HG03103 (cell line): Measurements from ENCODE around the gene SERTAD4.
"Not testable (repeated sequence)": the region's sequence is repeated elsewhere in the genome, so short reads cannot be mapped to it uniquely, and the experiment has no call there.

Experiments used
- ATAC-seq: cut with Tn5 transposase; IDR thresholded peaks from one replicate; pipeline ENCODE4 v1.9.1; 2021; ENCODE audit warnings: low read depth; ENCODE audit not compliant: unreplicated experiment

SERTAD4 gene

DNA sequence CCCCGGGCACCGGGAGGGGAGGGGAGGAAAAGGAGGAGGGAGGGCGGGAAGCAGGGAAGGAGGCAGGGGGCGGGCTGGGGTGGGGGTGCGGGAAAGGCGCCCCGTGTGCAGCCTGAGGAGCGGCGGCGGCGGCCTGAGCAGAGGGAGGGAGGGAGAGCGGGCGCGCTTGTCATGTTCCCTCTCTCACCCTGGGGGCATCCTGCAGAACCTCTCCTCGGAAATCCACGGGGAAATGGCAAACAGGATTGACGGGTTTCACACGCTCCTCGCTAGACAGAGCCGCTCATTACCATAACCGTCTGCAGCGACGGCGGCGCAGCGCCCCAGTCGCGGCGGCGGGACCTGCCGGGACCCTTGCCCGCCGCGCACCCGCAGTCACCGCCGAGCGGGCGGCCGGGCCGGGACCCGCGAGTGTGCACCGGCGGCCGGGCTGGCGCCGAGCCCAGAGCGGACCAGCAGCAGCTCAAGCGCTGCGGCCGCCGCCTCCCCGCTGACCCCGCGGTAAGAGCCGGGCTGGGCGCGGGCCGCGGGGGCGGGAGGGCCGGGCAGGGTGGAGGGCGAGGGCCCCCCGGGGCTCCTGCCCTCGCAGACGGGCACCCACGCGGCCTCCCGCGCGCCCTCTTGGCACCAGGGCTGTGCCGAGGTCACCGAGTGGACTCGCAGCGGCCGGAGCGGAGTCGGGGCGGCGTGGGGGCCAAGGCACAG, at the start of gene SERTAD4:
SERTAD4 (plus strand) TSS at position 286 of the 705 bp plus-strand sequence. CDS start 5,165 bp downstream, outside the sequence.
- ATAC-seq = no peak

GRCh38 chr1:210185063-210185462, 47.5 kb upstream of the SERTAD4 start:
- ATAC-seq = no peak

- not testable (repeated sequence) for ATAC-seq
These were observed 44.6 kb upstream of the SERTAD4 start for GRCh38 chr1:210187849-210188606.

- no peak for ATAC-seq
These were observed 43.2 kb upstream of the SERTAD4 start for GRCh38 chr1:210189426-210189825.

DNA sequence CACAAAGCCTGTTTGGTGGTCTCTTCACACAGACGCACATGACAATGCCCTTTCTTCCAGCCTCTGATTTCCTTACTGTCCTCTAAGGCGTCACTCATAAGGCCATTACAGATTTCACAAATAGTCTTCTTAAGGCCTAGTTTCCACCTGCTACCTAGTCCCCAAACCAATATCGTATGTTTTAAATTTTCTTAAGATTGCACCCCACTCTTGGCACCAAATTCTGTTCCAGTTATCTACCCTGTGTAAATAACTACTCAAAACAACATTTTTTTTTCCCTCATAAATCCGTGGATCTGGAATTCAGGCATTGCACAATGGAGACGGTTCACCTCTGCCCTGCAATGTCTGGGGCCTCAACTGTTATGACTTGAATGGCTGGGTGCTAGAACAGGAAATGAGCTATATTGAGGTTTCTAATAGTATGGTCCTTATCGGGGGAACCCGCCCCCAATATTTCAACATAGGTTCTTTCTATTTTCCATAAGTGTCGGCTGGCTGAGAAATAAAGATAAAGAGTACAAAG, 36.9 kb upstream of the SERTAD4 start:
- no peak for ATAC-seq

DNA sequence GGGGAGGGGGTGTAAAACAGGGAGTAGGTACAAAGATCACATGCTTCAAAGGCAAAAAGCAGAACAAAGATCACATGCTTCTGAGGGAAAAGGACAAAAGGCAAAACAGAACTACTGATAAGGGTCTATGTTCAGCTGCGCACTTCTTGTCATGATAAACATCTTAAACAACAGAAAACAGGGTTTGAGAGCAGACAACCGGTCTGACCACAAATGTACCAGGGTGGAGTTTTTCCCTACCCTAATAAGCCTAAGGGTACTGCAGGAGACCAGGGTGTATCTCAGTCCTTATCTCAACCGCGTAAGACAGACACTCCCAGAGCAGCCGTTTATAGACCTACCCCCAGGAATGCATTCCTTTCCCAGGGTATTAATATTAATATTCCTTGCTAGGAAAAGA, 36.3 kb upstream of the SERTAD4 start:
- ATAC-seq = not testable (repeated sequence)

DNA sequence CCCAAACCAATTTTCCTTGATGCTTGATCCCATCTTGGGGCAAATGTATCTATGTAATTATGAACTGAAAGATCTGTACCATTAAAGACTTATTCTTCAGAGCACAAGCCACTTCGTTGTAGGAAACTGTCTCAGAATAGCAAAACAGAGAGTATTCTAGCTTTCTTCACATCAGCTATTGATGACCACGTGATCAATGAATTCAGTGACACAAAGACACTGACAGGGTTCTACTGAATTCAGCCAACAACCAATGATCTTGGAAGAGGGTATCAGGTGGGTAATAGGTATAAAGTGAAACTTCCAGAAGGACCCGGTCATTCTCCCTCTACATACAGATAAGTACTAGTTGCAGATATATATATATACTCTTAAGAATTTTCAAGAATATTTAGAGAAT, 33.8 kb upstream of the SERTAD4 start:
- ATAC-seq = no peak

DNA sequence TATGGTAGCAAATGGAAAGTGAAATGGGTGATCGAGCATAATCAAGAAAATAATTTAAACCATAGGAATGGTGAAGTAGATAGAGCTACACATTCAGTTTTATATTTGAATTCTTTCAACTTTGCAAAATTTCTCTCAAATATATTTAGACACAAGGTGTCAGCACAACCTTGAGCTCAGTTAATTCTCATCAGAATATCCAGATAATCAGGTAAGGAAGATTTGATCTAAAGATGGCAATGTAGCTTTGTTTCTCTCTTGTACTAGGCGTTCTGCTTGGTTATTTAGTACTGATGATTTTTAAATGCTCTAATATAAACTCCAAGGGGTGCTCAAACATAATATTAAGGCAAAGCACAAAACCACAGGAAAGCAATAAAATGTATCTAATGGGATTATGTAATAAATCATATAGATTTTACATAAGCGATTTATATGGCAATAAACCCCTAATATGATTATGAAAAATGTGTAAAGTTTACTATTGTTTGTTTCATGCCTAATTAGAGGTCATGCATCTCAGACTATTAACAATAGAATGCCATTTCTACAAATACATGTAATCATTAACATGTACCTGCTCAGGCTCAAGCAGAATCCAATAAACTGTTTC, 32.4 kb upstream of the SERTAD4 start:
- ATAC-seq = no peak

DNA sequence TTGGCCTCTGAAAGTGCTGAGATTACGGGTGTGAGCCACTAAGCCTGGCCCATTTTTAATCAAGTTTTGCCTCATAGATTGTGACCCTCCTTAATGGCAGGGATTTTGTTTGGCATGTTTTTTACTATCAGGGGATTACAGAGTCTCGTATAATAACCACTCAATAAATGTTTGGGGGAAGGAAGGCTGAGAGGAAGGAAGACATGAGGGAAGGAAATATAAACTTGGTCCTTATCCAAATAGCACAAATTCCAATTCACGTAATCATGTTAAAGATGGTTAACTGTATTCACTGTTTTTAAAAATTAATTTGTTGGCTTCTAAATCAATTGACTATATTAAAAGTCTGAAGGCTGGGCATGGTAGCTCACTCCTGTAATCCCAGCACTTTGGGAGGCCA, 30.9 kb upstream of the SERTAD4 start:
- ATAC-seq = no peak

GRCh38 chr1:210207597-210208450, 24.8 kb upstream of the SERTAD4 start:
- no peak for ATAC-seq

GRCh38 chr1:210213335-210213734, 19.3 kb upstream of the SERTAD4 start:
- no peak for ATAC-seq

DNA sequence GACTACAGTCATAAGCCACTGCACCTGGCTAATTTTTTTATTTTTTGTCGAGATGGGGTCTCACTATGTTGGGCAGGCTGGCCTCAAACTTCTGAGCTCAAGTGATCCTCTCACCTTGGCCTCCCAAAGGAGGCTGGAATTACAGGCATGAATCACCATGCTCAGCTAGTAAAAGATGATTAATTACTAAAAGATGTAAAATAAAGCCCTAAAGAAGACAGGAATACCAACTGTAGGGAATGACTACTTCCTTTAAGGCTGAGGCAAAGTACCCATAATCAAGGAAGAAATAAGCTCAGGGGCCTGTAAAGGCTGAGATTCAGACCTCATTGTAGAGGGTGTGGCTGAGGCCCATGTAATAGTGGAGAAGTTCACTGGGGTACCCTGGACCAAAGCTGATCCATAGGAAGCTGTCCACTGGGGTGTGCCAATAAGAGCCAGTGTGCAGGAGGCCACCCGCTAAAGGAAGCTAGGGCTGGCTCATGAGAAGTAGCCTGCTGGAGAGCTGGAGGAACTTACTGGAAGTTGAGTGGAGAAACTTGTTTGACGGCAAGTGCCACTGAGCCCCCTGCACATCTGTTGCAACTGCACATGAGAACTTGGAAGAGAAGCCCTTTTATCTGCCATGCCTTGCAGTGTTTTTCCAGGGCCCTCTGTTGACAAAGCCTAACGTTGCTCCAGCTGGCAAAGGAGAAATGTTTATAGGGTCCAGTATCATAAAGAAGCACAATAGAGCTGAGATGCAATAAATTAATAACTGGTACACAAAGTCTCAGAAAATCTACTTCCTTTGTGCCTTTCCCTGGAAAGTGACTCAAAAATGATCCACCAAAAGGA, 17.8 kb upstream of the SERTAD4 start:
- no peak for ATAC-seq

DNA sequence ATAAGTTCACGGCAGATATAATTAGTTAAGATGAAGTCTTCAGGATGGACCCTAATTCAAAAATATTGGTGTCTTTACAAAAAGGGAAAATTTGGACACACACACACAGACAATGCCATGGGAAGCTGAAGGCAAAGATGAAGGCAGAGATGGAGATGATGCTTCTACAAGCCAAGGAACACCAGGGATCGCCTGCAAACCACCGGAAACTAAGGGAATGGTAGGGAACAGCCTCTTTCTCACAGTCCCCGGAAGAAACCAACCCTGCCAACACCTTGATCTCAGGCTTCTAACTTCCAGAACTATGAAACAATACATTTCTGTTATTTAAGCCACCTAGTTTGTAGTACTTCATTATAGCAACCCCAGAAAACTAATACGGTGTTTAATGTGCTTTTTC, 15.1 kb upstream of the SERTAD4 start:
- no peak for ATAC-seq

DNA sequence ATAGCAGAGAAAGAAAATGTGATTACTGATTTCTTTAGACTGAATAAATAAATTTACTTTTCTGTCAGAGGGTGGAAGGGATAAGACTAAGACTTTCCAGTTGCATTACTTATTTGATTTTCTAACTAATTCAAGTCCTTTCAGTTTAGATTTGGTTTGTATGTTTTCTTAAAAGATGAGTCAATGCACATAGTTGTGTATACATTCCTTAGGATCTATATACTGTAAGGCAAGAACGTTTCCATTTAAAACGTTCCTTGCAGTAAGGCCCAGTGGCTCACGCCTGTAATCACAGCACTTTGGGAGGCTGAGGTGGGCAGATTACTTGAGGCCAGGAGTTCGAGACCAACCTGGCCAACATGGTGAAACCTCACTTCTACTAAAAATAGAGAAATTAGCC, 14.5 kb upstream of the SERTAD4 start:
- ATAC-seq = no peak

DNA sequence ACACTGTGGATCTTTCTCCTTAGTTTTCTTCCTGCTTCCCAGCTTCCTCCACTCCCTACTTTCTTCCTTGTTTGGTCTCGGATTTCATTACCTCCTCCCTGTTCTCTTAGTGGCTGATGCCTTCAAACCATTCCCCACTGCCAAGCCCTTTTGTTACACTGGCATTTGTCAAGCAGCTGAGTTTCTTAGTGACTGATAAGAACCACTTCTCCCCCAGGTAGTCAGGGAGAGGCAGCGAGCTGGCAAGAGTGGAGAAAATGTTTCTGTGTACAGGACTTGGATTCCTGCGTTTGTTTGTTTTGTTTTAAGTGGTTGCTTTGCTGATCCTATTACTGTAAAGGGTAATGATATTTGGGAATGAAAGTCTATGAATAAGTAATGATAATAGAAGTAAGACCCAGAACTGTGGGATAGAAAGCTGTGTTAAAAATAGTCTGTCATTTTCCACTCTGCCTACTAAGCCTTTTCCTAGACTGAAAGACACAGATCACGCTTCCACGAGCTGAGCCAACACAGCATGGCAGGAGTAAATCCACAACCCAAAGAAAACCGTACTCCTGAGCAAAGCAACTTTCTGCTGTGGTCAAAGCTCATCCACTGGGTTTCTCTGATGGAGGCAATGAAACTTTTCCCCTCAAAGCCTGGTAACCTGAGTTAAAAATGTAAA, 10.1 kb upstream of the SERTAD4 start:
- ATAC-seq = no peak

DNA sequence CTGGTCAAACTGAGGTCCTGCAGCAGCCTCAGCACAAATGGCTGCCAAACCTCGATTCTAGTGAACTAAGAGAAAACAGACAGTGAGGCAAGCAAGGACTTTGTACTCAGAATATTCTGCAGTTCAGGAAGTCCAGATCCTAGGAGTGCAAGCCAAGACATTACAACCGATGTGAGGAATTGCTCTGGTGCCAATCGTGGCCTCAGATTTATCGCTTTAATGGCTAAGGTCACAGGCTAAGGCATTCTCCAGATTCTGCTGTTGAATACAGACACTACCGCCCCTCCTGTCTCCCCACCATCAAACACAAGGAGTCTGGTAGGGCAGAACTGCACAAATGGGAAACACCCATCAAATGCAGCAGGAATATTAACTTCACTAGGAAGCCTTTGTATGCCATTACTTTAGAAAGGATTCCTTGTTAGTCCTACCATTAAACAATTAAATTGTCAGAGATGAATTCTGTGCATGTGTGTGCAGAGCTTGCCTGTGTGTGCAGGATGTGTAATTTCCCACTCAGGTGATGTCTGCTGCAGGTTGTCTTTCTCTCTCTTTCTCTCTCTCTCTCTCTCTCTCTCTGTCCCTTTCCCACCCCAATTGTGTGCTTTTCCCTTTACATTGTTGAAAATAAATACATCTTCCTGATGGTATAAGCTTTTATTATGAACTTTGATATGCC, 9.2 kb upstream of the SERTAD4 start:
- ATAC-seq = no peak

DNA sequence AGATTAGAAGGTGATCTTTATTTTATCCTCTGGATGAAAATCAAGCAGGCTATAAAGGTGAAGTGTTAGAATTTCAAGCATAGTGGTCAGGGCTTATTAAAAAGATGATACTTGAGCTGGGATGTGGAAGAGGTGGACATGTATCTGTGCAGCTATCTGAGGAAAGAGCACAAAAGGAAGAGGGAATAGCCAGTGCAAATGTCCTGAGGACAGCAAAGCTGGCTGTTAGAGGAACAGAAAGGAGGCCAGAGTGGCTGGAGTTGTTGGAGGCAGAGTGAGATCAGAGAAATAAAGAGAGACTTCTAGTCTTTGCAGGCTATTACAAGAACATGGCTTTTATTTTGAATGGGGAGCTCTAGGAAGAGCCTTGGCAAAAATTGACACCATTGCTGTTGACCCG, 4.4 kb upstream of the SERTAD4 start:
- no peak for ATAC-seq

GRCh38 chr1:210230149-210230695, 2.4 kb upstream of the SERTAD4 start:
- no peak for ATAC-seq
